HFFc6 (cell line): ENCODE measurements around the gene EEFSEC. TPM values are rescaled to one million over a fixed set of nuclear protein-coding genes. Genes with fewer than 3 reads are reported as not detected.

Experiments
- DNase-seq: peaks from one replicate; pipeline ENCODE4 v3.0.0-alpha.2; 2018
- H3K27ac Mint-ChIP-seq: 2 replicates; pipeline ENCODE4 v1.8.0; 2020; ENCODE audit warnings: mild to moderate bottlenecking, mixed read lengths
- H3K27me3 Mint-ChIP-seq: 2 replicates; pipeline ENCODE4 v1.8.0; 2021; ENCODE audit warnings: mild to moderate bottlenecking, moderate library complexity, mixed read lengths; ENCODE audit not compliant: insufficient read depth
- H3K36me3 Mint-ChIP-seq: 2 replicates; pipeline ENCODE4 v1.8.0; 2021; ENCODE audit warnings: low read depth, mixed read lengths
- H3K4me1 Mint-ChIP-seq: 2 replicates; pipeline ENCODE4 v1.8.0; 2020; ENCODE audit warnings: low read depth, mixed read lengths
- H3K4me3 Mint-ChIP-seq: 2 replicates; pipeline ENCODE4 v1.8.0; 2020; ENCODE audit warnings: mild to moderate bottlenecking, moderate library complexity, mixed read lengths
- H3K9me3 Mint-ChIP-seq: 2 replicates; pipeline ENCODE4 v1.8.0; 2020; ENCODE audit warnings: mild to moderate bottlenecking, mixed read lengths
- total RNA-seq, 6 experiments: library from RNA; stranded (reverse); fragmentation: NEBNext Ultra II Directional; extraction: Animal tissue kit (Norgen Biotek cat#: 25700); gene quantifications; 2 replicates in 1 of 6; 3 replicates in 5 of 6; pipeline ENCODE4 v1.2.3, GENCODE V29; 2021
- TF ChIP-seq, protein P1 (sequence below): fragments of 200-600 bp; sonication (generic); IDR thresholded peaks from 2 replicates; pipeline ENCODE4 v1.5.0; 2021; ENCODE audit warnings: antibody characterized with exemption, mild to moderate bottlenecking

EEFSEC gene
- total RNA-seq, 6 experiments from 2014 or later = 8.2 to 11.6 (median 11.0) TPM

DNA sequence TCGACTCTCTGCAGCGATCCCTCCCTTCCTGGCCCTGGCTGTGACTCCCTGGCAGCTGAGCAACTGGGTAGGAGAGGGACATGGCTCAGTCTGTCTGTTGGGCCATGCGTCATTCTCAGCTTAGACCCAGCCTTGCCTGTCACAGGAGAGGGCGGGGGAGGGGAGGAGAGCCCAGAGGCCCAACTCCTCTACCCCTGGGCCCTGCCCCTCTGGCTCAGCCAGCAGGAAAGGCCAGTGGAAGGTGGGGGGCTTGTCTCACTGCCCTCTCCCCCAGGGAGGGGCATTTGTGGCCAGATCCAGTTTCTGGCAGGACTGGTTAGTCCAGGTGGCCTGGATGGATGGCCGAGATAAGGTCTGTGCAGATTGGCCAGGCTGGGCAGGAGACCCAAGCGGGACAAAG is 281.8 kb downstream of the EEFSEC start:
- Mint-ChIP-seq H3K4me3 (no peak overlapping the region), H3K4me1 (peaks cover 42% of the 10 kb centered on the region), H3K9me3 (peaks cover 4% of the 10 kb centered on the region; the same call in 1 of the 2 replicates), H3K36me3 (peaks cover 4% of the 10 kb centered on the region), H3K27ac (no peak overlapping the region), H3K27me3 (peaks cover 27% of the 10 kb centered on the region)
- TF ChIP-seq, protein P1, sequence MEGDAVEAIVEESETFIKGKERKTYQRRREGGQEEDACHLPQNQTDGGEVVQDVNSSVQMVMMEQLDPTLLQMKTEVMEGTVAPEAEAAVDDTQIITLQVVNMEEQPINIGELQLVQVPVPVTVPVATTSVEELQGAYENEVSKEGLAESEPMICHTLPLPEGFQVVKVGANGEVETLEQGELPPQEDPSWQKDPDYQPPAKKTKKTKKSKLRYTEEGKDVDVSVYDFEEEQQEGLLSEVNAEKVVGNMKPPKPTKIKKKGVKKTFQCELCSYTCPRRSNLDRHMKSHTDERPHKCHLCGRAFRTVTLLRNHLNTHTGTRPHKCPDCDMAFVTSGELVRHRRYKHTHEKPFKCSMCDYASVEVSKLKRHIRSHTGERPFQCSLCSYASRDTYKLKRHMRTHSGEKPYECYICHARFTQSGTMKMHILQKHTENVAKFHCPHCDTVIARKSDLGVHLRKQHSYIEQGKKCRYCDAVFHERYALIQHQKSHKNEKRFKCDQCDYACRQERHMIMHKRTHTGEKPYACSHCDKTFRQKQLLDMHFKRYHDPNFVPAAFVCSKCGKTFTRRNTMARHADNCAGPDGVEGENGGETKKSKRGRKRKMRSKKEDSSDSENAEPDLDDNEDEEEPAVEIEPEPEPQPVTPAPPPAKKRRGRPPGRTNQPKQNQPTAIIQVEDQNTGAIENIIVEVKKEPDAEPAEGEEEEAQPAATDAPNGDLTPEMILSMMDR = no peak
- DNase-seq = no peak

DNA sequence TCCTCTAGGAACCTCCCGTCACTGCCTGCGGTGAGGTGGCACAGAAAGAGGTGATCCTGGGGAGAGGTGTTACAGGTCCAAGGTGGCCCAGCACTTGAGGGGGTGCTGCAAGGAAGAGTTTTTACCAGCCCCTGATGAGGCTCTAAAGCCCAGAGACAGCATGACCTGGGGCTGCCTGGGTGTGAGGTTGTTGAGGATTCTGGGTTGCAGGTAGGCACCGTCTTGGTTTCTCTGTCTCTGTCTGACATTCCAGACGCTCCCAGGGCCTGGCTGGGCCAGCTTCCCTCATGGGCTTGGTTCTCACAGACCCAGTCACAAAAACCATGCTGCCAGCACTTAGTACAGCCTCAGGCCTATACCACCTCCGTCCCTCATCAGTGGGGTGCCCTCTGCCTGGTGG is 282.3 kb downstream of the EEFSEC start:
- DNase-seq = no peak
- TF ChIP-seq, protein P1 = no peak
- H3K4me1 Mint-ChIP-seq = peaks cover 42% of the 10 kb centered on the region
- H3K27me3 Mint-ChIP-seq = peaks cover 25% of the 10 kb centered on the region
- H3K9me3 Mint-ChIP-seq = peaks cover 4% of the 10 kb centered on the region; the same call in 1 of the 2 replicates
- H3K27ac Mint-ChIP-seq = no peak overlapping the region
- no peak overlapping the region for H3K4me3 Mint-ChIP-seq
- peaks cover 4% of the 10 kb centered on the region for H3K36me3 Mint-ChIP-seq

DNA sequence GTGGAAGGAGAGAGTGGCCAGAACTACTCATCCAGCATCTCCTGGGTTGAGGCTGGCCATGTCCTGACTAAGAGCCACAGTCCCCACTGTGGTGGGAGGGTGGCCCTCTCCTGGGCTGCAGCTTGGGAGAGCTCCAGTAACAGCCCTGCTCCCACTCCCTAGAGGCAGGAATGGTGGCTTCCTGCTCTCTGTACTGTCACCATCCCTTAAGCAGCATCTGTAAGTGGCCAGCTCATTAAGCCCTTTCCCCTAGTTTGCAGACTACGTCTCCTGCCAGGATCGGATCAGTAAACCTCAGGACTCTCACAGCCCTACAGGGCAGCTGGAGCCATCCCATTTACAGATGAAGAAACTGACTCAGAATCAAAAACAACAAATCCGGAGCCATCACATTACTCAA is 282.9 kb downstream of the EEFSEC start:
- peak; percentile 34 for DNase-seq
- TF ChIP-seq, protein P1 = peak; percentile 13; the same call in 1 of the 2 replicates
- no peak overlapping the region for H3K27ac Mint-ChIP-seq
- peaks cover 42% of the 10 kb centered on the region for H3K4me1 Mint-ChIP-seq
- no peak overlapping the region for H3K4me3 Mint-ChIP-seq
- peaks cover 4% of the 10 kb centered on the region; the same call in 1 of the 2 replicates for H3K9me3 Mint-ChIP-seq
- peaks cover 4% of the 10 kb centered on the region for H3K36me3 Mint-ChIP-seq
- H3K27me3 Mint-ChIP-seq = peaks cover 26% of the 10 kb centered on the region

GRCh38 chr3:128438488-128439072 is 285.3 kb downstream of the EEFSEC start:
- Mint-ChIP-seq H3K4me3 (no peak overlapping the region), H3K27me3 (peaks cover 27% of the 10 kb centered on the region)

GRCh38 chr3:128439226-128439625 is 285.9 kb downstream of the EEFSEC start:
- DNase-seq = peak; percentile 44
- TF ChIP-seq, protein P1 = no peak
- Mint-ChIP-seq H3K36me3 (peaks cover 4% of the 10 kb centered on the region), H3K27me3 (peaks cover 30% of the 10 kb centered on the region), H3K27ac (no peak overlapping the region), H3K4me1 (peaks cover 22% of the 10 kb centered on the region), H3K4me3 (no peak overlapping the region), H3K9me3 (peaks cover 4% of the 10 kb centered on the region; the same call in 1 of the 2 replicates)

More at GRCh38 chr3:128438488-128439072, 285.3 kb downstream of the EEFSEC start:
- Mint-ChIP-seq H3K4me1 (peaks cover 27% of the 10 kb centered on the region), H3K9me3 (peaks cover 4% of the 10 kb centered on the region; the same call in 1 of the 2 replicates), H3K36me3 (peaks cover 4% of the 10 kb centered on the region), H3K27ac (no peak overlapping the region)
- DNase-seq = no peak
- TF ChIP-seq, protein P1 = peak; percentile 53
